K562 (cell line): ENCODE data around the gene PLPPR2. TPM values are rescaled to one million over a fixed set of nuclear protein-coding genes. Genes with fewer than 3 reads are reported as not detected.
A peak's percentile ranks its signal among the peaks of the same experiment; 100 is the strongest.

Experiments
- ATAC-seq: fragments of 200-7000 bp; cut with Tn5 transposase; 3 replicates; pipeline ENCODE4 v1.9.1; 2020; ENCODE audit warnings: moderate library complexity
- BruUV-seq: library from RNA; stranded (reverse); fragments of 400-500 nt; replicated peaks from 2 replicates; lab custom pipeline; 2021; lab: Mats Ljungman, UMichigan
- CTCF ChIA-PET: fragments of 300-600 bp; formaldehyde crosslinking; extraction: SDS; loops from one replicate; lab custom pipeline; 2021; ENCODE audit warnings: low intra/inter-chr PET ratio; lab: Yijun Ruan, JAX
- POLR2A ChIA-PET: fragments of 300-600, 350-650 bp; sonication (Branson Sonifier 250); formaldehyde crosslinking; extraction: SDS; loops from one replicate; lab custom pipeline; 2021; ENCODE audit warnings: antibody characterized with exemption, inconsistent platforms; lab: Yijun Ruan, JAX
- DNase-seq, 4 experiments: peaks; one replicate each; pipeline versions ENCODE4 v3.0.0 to v3.0.0-alpha.2; 2011 to 2018; ENCODE audit warnings: low spot score in 3 of 4, mixed read lengths in 3 of 4; ENCODE audit errors: extremely low read depth in 1 of 4
- FAIRE-seq: peaks from 2 replicates; lab custom pipeline; 2011; peaks lifted over from hg19 to GRCh38; lab: Jason Lieb, UNC
- H2AFZ ChIP-seq: 2 replicates; pipeline ENCODE4 v1.6.0; 2011; ENCODE audit warnings: low read depth, low read length, control low read depth, inconsistent platforms
- H3K27ac ChIP-seq: fragments of 200-600 bp; 3 replicates; pipeline ENCODE4 v1.8.0; 2011; ENCODE audit warnings: low read depth, mild to moderate bottlenecking, control low read depth, inconsistent platforms, low read length, moderate library complexity, mixed read lengths; ENCODE audit errors: extremely low read depth
- H3K27me3 ChIP-seq, 2 experiments: fragments of 300-600 bp in 1 of 2; 2 replicates in 1 of 2; 3 replicates in 1 of 2; pipeline versions ENCODE4 v1.6.0 to v1.8.0; 2011; ENCODE audit warnings: inconsistent platforms in 2 of 2, low read length in 2 of 2, mild to moderate bottlenecking in 1 of 2, mixed read lengths in 1 of 2, moderate library complexity in 1 of 2; ENCODE audit not compliant: control insufficient read depth in 2 of 2, insufficient read depth in 2 of 2
- H3K36me3 ChIP-seq: fragments of 300-600 bp; 3 replicates; pipeline ENCODE4 v1.8.0; 2011; ENCODE audit warnings: mild to moderate bottlenecking, low read length, inconsistent platforms; ENCODE audit not compliant: control insufficient read depth, insufficient read depth
- H3K4me1 ChIP-seq, 2 experiments: fragments of 200-600 bp in 1 of 2; replicated peaks in 1 of 2; 2 replicates in 1 of 2; 3 replicates in 1 of 2; pipeline versions ENCODE4 v1.5.1 to v1.8.0; 2011; ENCODE audit warnings: inconsistent platforms in 2 of 2, low read length in 2 of 2, mild to moderate bottlenecking in 1 of 2, mixed read lengths in 1 of 2, moderate library complexity in 1 of 2; ENCODE audit not compliant: control insufficient read depth in 2 of 2, insufficient read depth in 2 of 2
- H3K4me2 ChIP-seq: 2 replicates; pipeline ENCODE4 v1.6.1; 2011; ENCODE audit warnings: low read length, control low read depth, inconsistent platforms, mixed read lengths; ENCODE audit not compliant: insufficient read depth
- H3K4me3 ChIP-seq: fragments of 200-600 bp; sonication (generic), shearing (Covaris generic); 2 replicates; pipeline ENCODE4 v1.5.1; 2016; ENCODE audit warnings: control low read depth, inconsistent platforms
- H3K79me2 ChIP-seq: fragments of 200-600 bp; 3 replicates; pipeline ENCODE4 v1.8.0; 2011; ENCODE audit warnings: low read length, inconsistent platforms; ENCODE audit not compliant: control insufficient read depth, insufficient read depth
- H3K9ac ChIP-seq, 2 experiments: 2 replicates each; pipeline versions ENCODE4 v1.6.0 to v1.6.1; 2011; ENCODE audit warnings: low read depth in 2 of 2, low read length in 2 of 2, control low read depth in 1 of 2, inconsistent platforms in 1 of 2, mild to moderate bottlenecking in 1 of 2, mixed read lengths in 1 of 2; ENCODE audit not compliant: insufficient read depth in 1 of 2
- H3K9me1 ChIP-seq: one replicate; pipeline ENCODE4 v1.6.0; 2011; ENCODE audit warnings: inconsistent platforms, mild to moderate bottlenecking, low read length, moderate library complexity; ENCODE audit not compliant: control insufficient read depth, insufficient read depth
- H3K9me3 ChIP-seq: replicated peaks from 2 replicates; pipeline ENCODE4 v1.5.1; 2011; ENCODE audit warnings: low read depth, low read length, inconsistent platforms; ENCODE audit not compliant: control insufficient read depth, insufficient read depth
- H4K20me1 ChIP-seq: replicated peaks from 2 replicates; pipeline ENCODE4 v1.6.1; 2011; ENCODE audit warnings: low read length, inconsistent platforms, mixed read lengths; ENCODE audit not compliant: control insufficient read depth, insufficient read depth
- CTCFL ChIP-seq: IDR thresholded peaks from 2 replicates; pipeline ENCODE4 v1.6.1; 2011; ENCODE audit warnings: borderline replicate concordance, low read depth, mild to moderate bottlenecking, moderate library complexity, low read length; ENCODE audit not compliant: insufficient read depth, poor library complexity, severe bottlenecking
- KAT8 ChIP-seq: fragments of 450-650 bp; IDR thresholded peaks from 2 replicates; pipeline ENCODE4 v1.6.1; 2016; ENCODE audit warnings: low read depth, mild to moderate bottlenecking
- NCOA6 ChIP-seq: fragments of 450-650 bp; IDR thresholded peaks from 2 replicates; pipeline ENCODE4 v1.6.1; 2017; ENCODE audit warnings: mild to moderate bottlenecking
- POU5F1 ChIP-seq: fragments of 150-350 bp; IDR thresholded peaks from 2 replicates; pipeline ENCODE4 v1.6.1; 2014; ENCODE audit warnings: borderline replicate concordance, low read length, low read depth, mild to moderate bottlenecking; ENCODE audit not compliant: partially characterized antibody
- TAF15 ChIP-seq: fragments of 200-400 bp; formaldehyde crosslinking; IDR thresholded peaks from 2 replicates; pipeline ENCODE4 v1.6.1; 2017; ENCODE audit warnings: mild to moderate bottlenecking, low read depth, low read length, moderate library complexity
- ZBTB2 ChIP-seq: fragments of 450-650 bp; IDR thresholded peaks from 2 replicates; pipeline ENCODE4 v1.6.1; 2016; ENCODE audit warnings: antibody characterized with exemption
- ZFP36 ChIP-seq: fragments of 150-350 bp; IDR thresholded peaks from 2 replicates; pipeline ENCODE4 v1.6.1; 2018; ENCODE audit warnings: low read length, low read depth; ENCODE audit not compliant: partially characterized antibody
- ZNF121 ChIP-seq: sonication (generic); formaldehyde crosslinking; conservative IDR thresholded peaks from 2 replicates; pipeline ENCODE4 v1.8.0; 2022; ENCODE audit warnings: missing genetic modification reagents
- ZNF280A ChIP-seq: fragments of 450-650 bp; IDR thresholded peaks from 2 replicates; pipeline ENCODE4 v1.6.1; 2018; ENCODE audit warnings: mild to moderate bottlenecking, low read depth; ENCODE audit not compliant: partially characterized antibody
- ZNF316 ChIP-seq: fragments of 450-650 bp; IDR thresholded peaks from 2 replicates; pipeline ENCODE4 v1.6.1; 2016
- ZNF79 ChIP-seq: fragments of 250-450 bp; sonication (Bioruptor Pico); IDR thresholded peaks from 2 replicates; pipeline ENCODE4 v1.4.0; 2020; ENCODE audit warnings: low read depth, mild to moderate bottlenecking, moderate library complexity
- WGBS: fragments of 100-300 bp; shearing (Covaris generic); methylation state at CpG from one replicate; pipeline ENCODE4 v1.1.6; 2016; ENCODE audit warnings: low coverage, mixed read lengths; ENCODE audit not compliant: insufficient coverage; ENCODE audit errors: missing lambda C conversion rate; 5-methylcytosine and 5-hydroxymethylcytosine counted together
- in situ Hi-C: fragments of 300-500 bp; cut with MboI; formaldehyde crosslinking; loops from 4 replicates; pipeline ENCODE4 v1.15.0; 2018; ENCODE audit warnings: inconsistent platforms, mixed read lengths
- intact Hi-C: fragments of 100-400 bp; cut with micrococcal nuclease; formaldehyde crosslinking; loops from 2 replicates; pipeline ENCODE4 v1.14.2; 2022
- polyA plus RNA-seq, 8 experiments: library from polyadenylated mRNA; depleted of rRNA in 4 of 8; stranded (reverse) in 5 of 8; unstranded in 3 of 8; fragments of >200 nt; fragmentation: Nextera tagmentation in 2 of 8; fragmentation: Illumina TruSeq in 1 of 8; extraction: Ambion mirVana in 2 of 8; extraction: Trizol in 1 of 8; gene quantifications; 2 replicates each; pipeline versions ENCODE4 v1.2.1 to v1.2.3, GENCODE V29; 2011 to 2014; ENCODE audit warnings: inconsistent platforms in 1 of 8, missing spikeins in 1 of 8
- total RNA-seq, 7 experiments: library from RNA; depleted of rRNA in 6 of 7; stranded (reverse); fragments of >200 nt in 6 of 7; fragmentation: Illumina TruSeq in 2 of 7; extraction: Trizol in 2 of 7; gene quantifications; 2 replicates each; pipeline versions ENCODE4 v1.2.1 to v1.2.3, GENCODE V29; 2011 to 2021; ENCODE audit warnings: low replicate concordance in 1 of 7

PLPPR2 gene
- total and polyA plus RNA-seq, 9 of the 15 experiments (the other 6 are each of a cell fraction or from before 2014, with no cell fraction given) = 0.49 to 15.9 (median 3.4) TPM

GRCh38 chr19:11330127-11330526, 25.1 kb upstream of the PLPPR2 start:
- no peak for DNase-seq
- no peak overlapping the region for H3K4me2 ChIP-seq
- no peaks in the 10 kb centered on the region for H4K20me1 ChIP-seq
- no peaks in the 10 kb centered on the region for H3K9me3 ChIP-seq
- no peak for FAIRE-seq
- H3K27ac ChIP-seq = no peak overlapping the region
- H3K4me1 ChIP-seq = peaks cover 0 to 3% of the 10 kb centered on the region in 2 experiments; a peak in 3 of 5 replicates
- H3K9me1 ChIP-seq = no peaks in the 10 kb centered on the region
- 39% methylated on average over 4 of the region's 4 CpGs for whole genome bisulfite sequencing
- CTCF ChIA-PET = no interaction called here
- H3K36me3 ChIP-seq = no peaks in the 10 kb centered on the region
- intact Hi-C loops = no loop called here
- H2AFZ ChIP-seq = no peak overlapping the region
- no peaks in the 10 kb centered on the region for H3K27me3 ChIP-seq
- BruUV-seq = no TSS peak
- H3K4me3 ChIP-seq = no peak overlapping the region
- POLR2A ChIA-PET = no interaction called here
- no peaks in the 10 kb centered on the region for H3K79me2 ChIP-seq
- no peak overlapping the region for H3K9ac ChIP-seq
- no peak for TF ChIP-seq NCOA6
- TF ChIP-seq POU5F1 = no peak
- in situ Hi-C loops = no loop called here
- ATAC-seq = no peak

- Histone ChIP-seq H3K27ac (no peak overlapping the region), H3K27me3 (no peaks in the 10 kb centered on the region), H3K9ac (no peak overlapping the region), H3K9me1 (no peaks in the 10 kb centered on the region), H3K4me1 (no peaks in the 10 kb centered on the region), H4K20me1 (no peaks in the 10 kb centered on the region), H3K9me3 (no peaks in the 10 kb centered on the region), H3K36me3 (no peaks in the 10 kb centered on the region), H3K79me2 (no peaks in the 10 kb centered on the region), H3K4me2 (no peak overlapping the region), H2AFZ (no peak overlapping the region), H3K4me3 (no peak overlapping the region)
- WGBS = 32% methylated on average over 4 of the region's 4 CpGs
- no peak for ATAC-seq
- no peak for FAIRE-seq
- TF ChIP-seq ZNF316 (0 out of 2 replicates have a peak, but pooled peaks have one; percentile 4), ZNF121 (CRISPR knock-in tag) (peak; percentile 62), KAT8 (no peak), TAF15 (no peak), ZBTB2 (no peak), ZNF79 (CRISPR knock-in tag) (no peak), CTCFL (no peak), ZNF280A (no peak), ZFP36 (no peak)
- DNase-seq = no peak
- ChIA-PET POLR2A (interaction anchor here (0.6 to 1.5 kb wide), 5 partner anchors 10 to 308 kb away, joined by 3 to 4 read pairs (median 3); partner anchors contain the start of genes SWSAP1 and TSPAN16), CTCF (interaction anchor here (0.6 kb wide), 1 partner anchor 394 kb away, joined by 3 read pairs; no protein-coding TSS in a partner anchor)
- in situ Hi-C loops (no loop called here), intact Hi-C loops (no loop called here)
- no TSS peak for BruUV-seq
Observed at GRCh38 chr19:11331502-11331901, 23.7 kb upstream of the PLPPR2 start.
